ENCODE measurements around the gene CCDC85C. TPM values are rescaled to one million over a fixed set of nuclear protein-coding genes. Genes with fewer than 3 reads are reported as not detected.

Gene CCDC85C
- total RNA-seq, 1 experiment from 2014 or later = 33.2 TPM

DNA sequence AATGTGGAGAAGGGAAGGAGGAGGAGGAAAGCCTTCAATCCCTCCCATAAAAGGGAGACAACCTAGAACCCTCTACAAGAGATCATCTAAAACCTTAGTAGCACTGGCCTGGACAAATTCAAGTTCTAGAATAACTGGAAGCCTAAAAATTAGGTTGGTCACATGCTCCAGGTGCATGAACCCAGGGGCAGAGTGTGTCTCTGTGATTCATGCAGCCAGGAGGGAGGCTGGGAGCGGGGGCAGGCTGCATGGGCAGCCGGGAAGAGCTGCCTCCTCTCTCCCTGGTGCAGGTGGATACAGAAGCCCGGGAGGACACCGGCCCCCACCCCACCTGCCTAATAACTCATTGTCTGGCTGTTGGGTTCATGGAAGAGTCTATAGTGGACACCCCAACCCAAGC lies 38.6 kb downstream of the CCDC85C start:
- H3K14ac ChIP-seq (ENCODE audit: insufficient read depth, low read length) = no peak overlapping the region
- H3K4me1 ChIP-seq (ENCODE audit: insufficient read depth, low read length) = peaks cover 13% of the 10 kb centered on the region
- H3K27ac Mint-ChIP-seq = no peak overlapping the region; a peak in 1 of 7 replicates
- no peak overlapping the region for H4K91ac ChIP-seq (ENCODE audit: insufficient read length, low read depth, low read length)
- H3K27me3 ChIP-seq (ENCODE audit: insufficient read depth, low read length) = no peaks in the 10 kb centered on the region
- no peaks in the 10 kb centered on the region for H3K36me3 Mint-ChIP-seq (ENCODE audit: insufficient read depth in 1 of 3, low read depth in 3 of 3)
- H2BK20ac ChIP-seq (ENCODE audit: low read depth, low read length, poor library complexity, severe bottlenecking) = no peak overlapping the region
- H3K4me1 Mint-ChIP-seq = peaks cover 74 to 92% of the 10 kb centered on the region in 2 experiments
- WGBS (ENCODE audit: extremely low coverage, insufficient read length, low lambda C conversion rate) = no CpG with 5 or more reads among the region's 4 CpGs
- H3K23ac ChIP-seq (ENCODE audit: insufficient read length, low read depth, low read length) = no peak overlapping the region
- no peak overlapping the region for H3K4ac ChIP-seq (ENCODE audit: low read depth, low read length)
- no peak overlapping the region for H2BK15ac ChIP-seq (ENCODE audit: low read depth, low read length)
- H2BK5ac ChIP-seq (ENCODE audit: insufficient read length, low read length) = no peak overlapping the region
- no peak overlapping the region for H2AFZ ChIP-seq (ENCODE audit: low read length)
- no peaks in the 10 kb centered on the region for H3K9me3 ChIP-seq (ENCODE audit: control insufficient read depth, low read depth, low read length)
- H3K79me2 ChIP-seq (ENCODE audit: insufficient read depth, low read length) = peaks cover 2% of the 10 kb centered on the region; the same call in 1 of the 2 replicates
- H3K56ac ChIP-seq (ENCODE audit: insufficient read length, low read depth, low read length) = no peak overlapping the region
- no peak overlapping the region for H3K18ac ChIP-seq (ENCODE audit: insufficient read length, low read depth, low read length)
- no peak overlapping the region for H2BK120ac ChIP-seq (ENCODE audit: low read depth, low read length, poor library complexity, severe bottlenecking)
- no peak overlapping the region for H2BK12ac ChIP-seq (ENCODE audit: insufficient read length, low read depth, low read length)
- peaks cover 10% of the 10 kb centered on the region for H3K27me3 Mint-ChIP-seq (ENCODE audit: low read depth)
- no peak overlapping the region for H3K4me2 ChIP-seq (ENCODE audit: insufficient read depth, insufficient read length, low read length)
- DNase-seq = no peak
- H3K9ac ChIP-seq (ENCODE audit: extremely low read depth, insufficient read length, low read length) = no peak overlapping the region
- no peak overlapping the region for H4K8ac ChIP-seq (replicated peaks; ENCODE audit: insufficient read length, low read depth, low read length)
- no peaks in the 10 kb centered on the region for H3K79me1 ChIP-seq (ENCODE audit: insufficient read depth, low read depth, low read length, poor library complexity, severe bottlenecking)
- no peak overlapping the region for H2AK5ac ChIP-seq (ENCODE audit: insufficient read length, low read length)
- TF ChIP-seq, protein P1, sequence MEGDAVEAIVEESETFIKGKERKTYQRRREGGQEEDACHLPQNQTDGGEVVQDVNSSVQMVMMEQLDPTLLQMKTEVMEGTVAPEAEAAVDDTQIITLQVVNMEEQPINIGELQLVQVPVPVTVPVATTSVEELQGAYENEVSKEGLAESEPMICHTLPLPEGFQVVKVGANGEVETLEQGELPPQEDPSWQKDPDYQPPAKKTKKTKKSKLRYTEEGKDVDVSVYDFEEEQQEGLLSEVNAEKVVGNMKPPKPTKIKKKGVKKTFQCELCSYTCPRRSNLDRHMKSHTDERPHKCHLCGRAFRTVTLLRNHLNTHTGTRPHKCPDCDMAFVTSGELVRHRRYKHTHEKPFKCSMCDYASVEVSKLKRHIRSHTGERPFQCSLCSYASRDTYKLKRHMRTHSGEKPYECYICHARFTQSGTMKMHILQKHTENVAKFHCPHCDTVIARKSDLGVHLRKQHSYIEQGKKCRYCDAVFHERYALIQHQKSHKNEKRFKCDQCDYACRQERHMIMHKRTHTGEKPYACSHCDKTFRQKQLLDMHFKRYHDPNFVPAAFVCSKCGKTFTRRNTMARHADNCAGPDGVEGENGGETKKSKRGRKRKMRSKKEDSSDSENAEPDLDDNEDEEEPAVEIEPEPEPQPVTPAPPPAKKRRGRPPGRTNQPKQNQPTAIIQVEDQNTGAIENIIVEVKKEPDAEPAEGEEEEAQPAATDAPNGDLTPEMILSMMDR (conservative IDR thresholded peaks at IDR 0.05) = no peak
- H3K23me2 ChIP-seq (ENCODE audit: insufficient read length, low read depth, low read length, poor library complexity, severe bottlenecking) = no peaks in the 10 kb centered on the region
- H3K4me3 Mint-ChIP-seq = no peak overlapping the region
- H3K9me3 Mint-ChIP-seq = no peaks in the 10 kb centered on the region
- H3T11ph ChIP-seq (ENCODE audit: low read length) = no peak overlapping the region
- H3K27ac ChIP-seq (ENCODE audit: insufficient read length, low read depth, low read length) = no peak overlapping the region
- H4K20me1 ChIP-seq (ENCODE audit: control insufficient read depth, insufficient read depth, insufficient read length) = no peaks in the 10 kb centered on the region
- H4K5ac ChIP-seq (ENCODE audit: insufficient read length, low read depth, low read length) = no peak overlapping the region
